ENCODE data around the gene SYT17.

- TF ChIP-seq ZNF639 (tag by site-specific recombination; IDR thresholded peaks at IDR 0.05) (no peak), KLF16 (tag by site-specific recombination; IDR thresholded peaks at IDR 0.05) (no peak), ZNF324 (tag by site-specific recombination; IDR thresholded peaks at IDR 0.05) (no peak), TCF7L2 (IDR thresholded peaks at IDR 0.05; ENCODE audit: borderline replicate concordance, low read depth, low read length) (no peak), ZNF404 (tag by site-specific recombination; IDR thresholded peaks at IDR 0.05) (no peak), ZNF121 (tag by site-specific recombination; IDR thresholded peaks at IDR 0.05) (no peak), ZFP41 (tag by site-specific recombination; IDR thresholded peaks at IDR 0.05; ENCODE audit: borderline replicate concordance) (no peak), ZBTB8A (tag by site-specific recombination; IDR thresholded peaks at IDR 0.05) (no peak), ZNF248 (tag by site-specific recombination; IDR thresholded peaks at IDR 0.05) (no peak)
Observed at GRCh38 chr16:19286827-19287226, 118.8 kb downstream of the SYT17 start.
